Measurements from ENCODE around the gene SLX9. TPM values are rescaled to one million over a fixed set of nuclear protein-coding genes. Genes with fewer than 3 reads are reported as not detected.

The SLX9 gene
- total RNA-seq, 1 experiment from 2014 or later, result 58.7 TPM

- no peak for DNase-seq (ENCODE audit: unreplicated experiment)
- no peaks in the 10 kb centered on the region for H3K27me3 Mint-ChIP-seq (ENCODE audit: insufficient read depth, unreplicated experiment)
- no peaks in the 10 kb centered on the region for H3K9me3 Mint-ChIP-seq (ENCODE audit: unreplicated experiment)
- peak overlapping the region; percentile 19 for H3K27ac Mint-ChIP-seq (ENCODE audit: low read depth, unreplicated experiment)
- H3K4me3 Mint-ChIP-seq (ENCODE audit: unreplicated experiment), result peak overlapping the region; percentile 66
- H3K4me1 Mint-ChIP-seq (ENCODE audit: insufficient read depth, unreplicated experiment), result peaks cover 37% of the 10 kb centered on the region
- ChIA-PET POLR2A (interaction anchor here (0.6 to 1.2 kb wide), 6 partner anchors 8 to 188 kb away, joined by 3 to 4 read pairs (median 3); partner anchors contain the start of genes PTTG1IP, SLX9 and UBE2G2), CTCF (interaction anchor here (0.5 to 4.7 kb wide), 9 partner anchors 16 to 359 kb away, joined by 3 to 32 read pairs (median 3); partner anchors contain the start of gene UBE2G2)
- BruUV-seq (replicated peaks), result no TSS peak
- TF ChIP-seq CTCF (IDR thresholded peaks at IDR 0.05; ENCODE audit: unreplicated experiment), result no peak
- intact Hi-C loops (cut with micrococcal nuclease), result loop anchor here (1.0 kb wide), 1 partner anchor 39 kb away; no protein-coding TSS in a partner anchor
- peaks cover 7% of the 10 kb centered on the region for H3K36me3 Mint-ChIP-seq (ENCODE audit: insufficient read depth, unreplicated experiment)
Observed at GRCh38 chr21:44931501-44932407, 8.1 kb upstream of the SLX9 start.

GRCh38 chr21:44932408-44933181 lies 7.2 kb upstream of the SLX9 start:
- H3K27me3 Mint-ChIP-seq (ENCODE audit: insufficient read depth, unreplicated experiment), result no peaks in the 10 kb centered on the region
- intact Hi-C loops (cut with micrococcal nuclease), result loop anchor here (1.0 kb wide), 1 partner anchor 40 kb away; no protein-coding TSS in a partner anchor
- peaks cover 29% of the 10 kb centered on the region for H3K4me1 Mint-ChIP-seq (ENCODE audit: insufficient read depth, unreplicated experiment)
- H3K27ac Mint-ChIP-seq (ENCODE audit: low read depth, unreplicated experiment), result peak overlapping the region; percentile 19
- BruUV-seq (replicated peaks), result no TSS peak
- POLR2A ChIA-PET, result interaction anchor here (0.7 to 1.0 kb wide), 3 partner anchors 53 to 131 kb away, joined by 3 read pairs; partner anchors contain the start of genes PTTG1IP and UBE2G2
- no peak for DNase-seq (ENCODE audit: unreplicated experiment)
- H3K36me3 Mint-ChIP-seq (ENCODE audit: insufficient read depth, unreplicated experiment), result peaks cover 7% of the 10 kb centered on the region
- H3K4me3 Mint-ChIP-seq (ENCODE audit: unreplicated experiment), result peak overlapping the region; percentile 66
- TF ChIP-seq CTCF (IDR thresholded peaks at IDR 0.05; ENCODE audit: unreplicated experiment), result peak; percentile 70
- CTCF ChIA-PET, result interaction anchor here (0.5 to 4.7 kb wide), 7 partner anchors 15 to 358 kb away, joined by 3 to 32 read pairs (median 3); partner anchors contain the start of gene UBE2G2
- H3K9me3 Mint-ChIP-seq (ENCODE audit: unreplicated experiment), result no peaks in the 10 kb centered on the region

GRCh38 chr21:44933199-44933917 lies 6.5 kb upstream of the SLX9 start:
- intact Hi-C loops (cut with micrococcal nuclease), result no loop called here
- Mint-ChIP-seq H3K4me3 (ENCODE audit: unreplicated experiment) (no peak overlapping the region), H3K36me3 (ENCODE audit: insufficient read depth, unreplicated experiment) (peaks cover 7% of the 10 kb centered on the region), H3K9me3 (ENCODE audit: unreplicated experiment) (no peaks in the 10 kb centered on the region), H3K27ac (ENCODE audit: low read depth, unreplicated experiment) (no peak overlapping the region), H3K27me3 (ENCODE audit: insufficient read depth, unreplicated experiment) (no peaks in the 10 kb centered on the region), H3K4me1 (ENCODE audit: insufficient read depth, unreplicated experiment) (peaks cover 21% of the 10 kb centered on the region)
- DNase-seq (ENCODE audit: unreplicated experiment), result no peak
- no TSS peak for BruUV-seq (replicated peaks)
- POLR2A ChIA-PET, result no interaction called here
- TF ChIP-seq CTCF (IDR thresholded peaks at IDR 0.05; ENCODE audit: unreplicated experiment), result no peak
- CTCF ChIA-PET, result interaction anchor here (0.9 to 4.7 kb wide), 3 partner anchors 42 to 204 kb away, joined by 3 to 32 read pairs (median 4); partner anchors contain the start of gene UBE2G2

Measured in MCF 10A (cell line).